ENCODE results near the gene SLC4A1. TPM values are rescaled to one million over a fixed set of nuclear protein-coding genes. Genes with fewer than 3 reads are reported as not detected.

The SLC4A1 gene
- total and polyA plus RNA-seq, 2 of the 13 experiments (the other 11 are each of a cell fraction or from before 2014, with no cell fraction given) = not detected

GRCh38 chr17:44203731-44204440 is 64.0 kb downstream of the SLC4A1 start (continued):
- TF ChIP-seq SRSF4 (IDR thresholded peaks at IDR 0.05; ENCODE audit: low read depth, low read length, poor library complexity, severe bottlenecking) (no peak), ZNF10 (CRISPR knock-in tag; IDR thresholded peaks at IDR 0.05; ENCODE audit: borderline replicate concordance, low read depth) (no peak), ZNF234 (CRISPR knock-in tag; conservative IDR thresholded peaks at IDR 0.05) (no peak), TP53 (CRISPR knock-in tag; conservative IDR thresholded peaks at IDR 0.05) (no peak), ZNF530 (CRISPR knock-in tag; IDR thresholded peaks at IDR 0.05; ENCODE audit: low read depth) (no peak), CEBPZ (IDR thresholded peaks at IDR 0.05; ENCODE audit: low read length) (no peak), AHR (CRISPR knock-in tag; IDR thresholded peaks at IDR 0.05) (no peak), ZNF30 (CRISPR knock-in tag; IDR thresholded peaks at IDR 0.05) (no peak), SMC3 (IDR thresholded peaks at IDR 0.05; ENCODE audit: low read length) (peak; percentile 80), JARID2 (CRISPR knock-in tag; IDR thresholded peaks at IDR 0.05; ENCODE audit: insufficient replicate concordance) (no peak), JUND (CRISPR knock-in tag; IDR thresholded peaks at IDR 0.05) (no peak), NR1H2 (CRISPR knock-in tag; IDR thresholded peaks at IDR 0.05; ENCODE audit: borderline replicate concordance, low read depth) (no peak), ELF1 (CRISPR knock-in tag; IDR thresholded peaks at IDR 0.05) (peak; percentile 44; the same call in 1 of the 2 replicates), KLF12 (CRISPR knock-in tag; IDR thresholded peaks at IDR 0.05; ENCODE audit: borderline replicate concordance) (no peak), NBN (conservative IDR thresholded peaks at IDR 0.05) (no peak), HNF1A (IDR thresholded peaks at IDR 0.05; ENCODE audit: low read depth) (no peak), HNF1A (CRISPR knock-in tag; IDR thresholded peaks at IDR 0.05; ENCODE audit: borderline replicate concordance) (no peak), ZNF441 (CRISPR knock-in tag; IDR thresholded peaks at IDR 0.05; ENCODE audit: borderline replicate concordance) (no peak), HMGXB4 (CRISPR knock-in tag; IDR thresholded peaks at IDR 0.05; ENCODE audit: borderline replicate concordance in 1 of 2, low read depth in 1 of 2) (0 out of 4 replicates have a peak, but pooled peaks of 1 of the 2 experiments have one; percentile 64), BRCA1 (CRISPR knock-in tag; IDR thresholded peaks at IDR 0.05) (no peak), GATAD2A (CRISPR knock-in tag; IDR thresholded peaks at IDR 0.05) (peak; percentile 65)
